Astrocyte (in vitro differentiated cells and primary cell): ENCODE data around the gene ARMC12.

ENCODE experiments used
- EZH2 ChIP-seq: IDR thresholded peaks from 2 replicates; pipeline ENCODE4 v1.6.1; 2012; ENCODE audit warnings: mild to moderate bottlenecking, low read length, inconsistent platforms; ENCODE audit not compliant: insufficient read depth
- TF ChIP-seq, protein P1 (sequence below): IDR thresholded peaks from 2 replicates; pipeline ENCODE4 v1.5.1; 2011; ENCODE audit warnings: low read depth, mild to moderate bottlenecking, inconsistent platforms, low read length, moderate library complexity; ENCODE audit not compliant: insufficient read depth

DNA sequence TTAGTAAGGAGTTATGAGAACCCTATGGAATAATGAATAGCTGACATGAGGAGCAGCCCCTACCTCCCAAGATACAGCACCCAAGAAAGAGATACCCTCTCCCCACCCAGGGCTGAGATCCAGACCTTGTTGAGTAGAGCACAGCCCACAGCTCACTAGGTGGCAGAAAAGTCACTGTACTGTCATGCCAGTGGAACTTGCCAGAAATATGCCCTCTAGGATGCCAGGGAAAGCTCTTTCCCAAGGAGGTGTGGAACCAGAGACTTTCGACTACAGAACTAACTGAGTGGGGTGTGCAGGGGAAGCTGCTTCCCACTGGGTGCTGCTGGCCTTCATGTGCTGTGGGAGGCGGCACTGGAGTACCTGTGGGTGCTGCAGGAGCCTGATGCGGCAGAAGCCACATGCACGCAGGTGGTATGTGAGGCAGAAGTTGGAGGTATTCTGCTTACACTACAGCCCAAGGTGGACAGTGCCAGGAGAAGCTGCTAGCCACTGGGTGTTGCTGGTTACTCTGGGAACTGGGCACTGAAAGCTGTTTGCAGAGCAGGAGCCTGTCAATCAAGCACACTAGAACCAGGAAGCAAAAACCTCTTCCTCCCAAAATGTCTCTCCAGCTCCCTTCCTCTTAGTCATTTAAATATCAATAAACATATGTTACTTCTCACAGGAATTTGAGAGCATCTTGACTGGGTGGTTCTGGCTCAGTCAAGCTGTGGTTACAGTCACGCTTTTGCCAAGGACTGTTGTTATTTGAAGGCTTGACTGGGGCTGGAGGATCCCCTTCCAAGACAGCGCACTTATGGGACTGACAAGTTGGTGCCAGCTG lies 17.8 kb downstream of the ARMC12 start:
- TF ChIP-seq, protein P1, sequence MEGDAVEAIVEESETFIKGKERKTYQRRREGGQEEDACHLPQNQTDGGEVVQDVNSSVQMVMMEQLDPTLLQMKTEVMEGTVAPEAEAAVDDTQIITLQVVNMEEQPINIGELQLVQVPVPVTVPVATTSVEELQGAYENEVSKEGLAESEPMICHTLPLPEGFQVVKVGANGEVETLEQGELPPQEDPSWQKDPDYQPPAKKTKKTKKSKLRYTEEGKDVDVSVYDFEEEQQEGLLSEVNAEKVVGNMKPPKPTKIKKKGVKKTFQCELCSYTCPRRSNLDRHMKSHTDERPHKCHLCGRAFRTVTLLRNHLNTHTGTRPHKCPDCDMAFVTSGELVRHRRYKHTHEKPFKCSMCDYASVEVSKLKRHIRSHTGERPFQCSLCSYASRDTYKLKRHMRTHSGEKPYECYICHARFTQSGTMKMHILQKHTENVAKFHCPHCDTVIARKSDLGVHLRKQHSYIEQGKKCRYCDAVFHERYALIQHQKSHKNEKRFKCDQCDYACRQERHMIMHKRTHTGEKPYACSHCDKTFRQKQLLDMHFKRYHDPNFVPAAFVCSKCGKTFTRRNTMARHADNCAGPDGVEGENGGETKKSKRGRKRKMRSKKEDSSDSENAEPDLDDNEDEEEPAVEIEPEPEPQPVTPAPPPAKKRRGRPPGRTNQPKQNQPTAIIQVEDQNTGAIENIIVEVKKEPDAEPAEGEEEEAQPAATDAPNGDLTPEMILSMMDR, result no peak
- no peak for TF ChIP-seq EZH2
